Measurements from ENCODE around the gene RPL10. TPM values are rescaled to one million over a fixed set of nuclear protein-coding genes. Genes with fewer than 3 reads are reported as not detected.
A peak's percentile ranks its signal among the peaks of the same experiment; 100 is the strongest.

RPL10 gene
- total and polyA plus RNA-seq, 9 of the 15 experiments (the other 6 are each of a cell fraction or from before 2014, with no cell fraction given): 3,774 to 7,600 (median 5,014) TPM

GRCh38 chrX:154369449-154370299, 28.5 kb upstream of the RPL10 start (continued):
- TF ChIP-seq, protein P1, sequence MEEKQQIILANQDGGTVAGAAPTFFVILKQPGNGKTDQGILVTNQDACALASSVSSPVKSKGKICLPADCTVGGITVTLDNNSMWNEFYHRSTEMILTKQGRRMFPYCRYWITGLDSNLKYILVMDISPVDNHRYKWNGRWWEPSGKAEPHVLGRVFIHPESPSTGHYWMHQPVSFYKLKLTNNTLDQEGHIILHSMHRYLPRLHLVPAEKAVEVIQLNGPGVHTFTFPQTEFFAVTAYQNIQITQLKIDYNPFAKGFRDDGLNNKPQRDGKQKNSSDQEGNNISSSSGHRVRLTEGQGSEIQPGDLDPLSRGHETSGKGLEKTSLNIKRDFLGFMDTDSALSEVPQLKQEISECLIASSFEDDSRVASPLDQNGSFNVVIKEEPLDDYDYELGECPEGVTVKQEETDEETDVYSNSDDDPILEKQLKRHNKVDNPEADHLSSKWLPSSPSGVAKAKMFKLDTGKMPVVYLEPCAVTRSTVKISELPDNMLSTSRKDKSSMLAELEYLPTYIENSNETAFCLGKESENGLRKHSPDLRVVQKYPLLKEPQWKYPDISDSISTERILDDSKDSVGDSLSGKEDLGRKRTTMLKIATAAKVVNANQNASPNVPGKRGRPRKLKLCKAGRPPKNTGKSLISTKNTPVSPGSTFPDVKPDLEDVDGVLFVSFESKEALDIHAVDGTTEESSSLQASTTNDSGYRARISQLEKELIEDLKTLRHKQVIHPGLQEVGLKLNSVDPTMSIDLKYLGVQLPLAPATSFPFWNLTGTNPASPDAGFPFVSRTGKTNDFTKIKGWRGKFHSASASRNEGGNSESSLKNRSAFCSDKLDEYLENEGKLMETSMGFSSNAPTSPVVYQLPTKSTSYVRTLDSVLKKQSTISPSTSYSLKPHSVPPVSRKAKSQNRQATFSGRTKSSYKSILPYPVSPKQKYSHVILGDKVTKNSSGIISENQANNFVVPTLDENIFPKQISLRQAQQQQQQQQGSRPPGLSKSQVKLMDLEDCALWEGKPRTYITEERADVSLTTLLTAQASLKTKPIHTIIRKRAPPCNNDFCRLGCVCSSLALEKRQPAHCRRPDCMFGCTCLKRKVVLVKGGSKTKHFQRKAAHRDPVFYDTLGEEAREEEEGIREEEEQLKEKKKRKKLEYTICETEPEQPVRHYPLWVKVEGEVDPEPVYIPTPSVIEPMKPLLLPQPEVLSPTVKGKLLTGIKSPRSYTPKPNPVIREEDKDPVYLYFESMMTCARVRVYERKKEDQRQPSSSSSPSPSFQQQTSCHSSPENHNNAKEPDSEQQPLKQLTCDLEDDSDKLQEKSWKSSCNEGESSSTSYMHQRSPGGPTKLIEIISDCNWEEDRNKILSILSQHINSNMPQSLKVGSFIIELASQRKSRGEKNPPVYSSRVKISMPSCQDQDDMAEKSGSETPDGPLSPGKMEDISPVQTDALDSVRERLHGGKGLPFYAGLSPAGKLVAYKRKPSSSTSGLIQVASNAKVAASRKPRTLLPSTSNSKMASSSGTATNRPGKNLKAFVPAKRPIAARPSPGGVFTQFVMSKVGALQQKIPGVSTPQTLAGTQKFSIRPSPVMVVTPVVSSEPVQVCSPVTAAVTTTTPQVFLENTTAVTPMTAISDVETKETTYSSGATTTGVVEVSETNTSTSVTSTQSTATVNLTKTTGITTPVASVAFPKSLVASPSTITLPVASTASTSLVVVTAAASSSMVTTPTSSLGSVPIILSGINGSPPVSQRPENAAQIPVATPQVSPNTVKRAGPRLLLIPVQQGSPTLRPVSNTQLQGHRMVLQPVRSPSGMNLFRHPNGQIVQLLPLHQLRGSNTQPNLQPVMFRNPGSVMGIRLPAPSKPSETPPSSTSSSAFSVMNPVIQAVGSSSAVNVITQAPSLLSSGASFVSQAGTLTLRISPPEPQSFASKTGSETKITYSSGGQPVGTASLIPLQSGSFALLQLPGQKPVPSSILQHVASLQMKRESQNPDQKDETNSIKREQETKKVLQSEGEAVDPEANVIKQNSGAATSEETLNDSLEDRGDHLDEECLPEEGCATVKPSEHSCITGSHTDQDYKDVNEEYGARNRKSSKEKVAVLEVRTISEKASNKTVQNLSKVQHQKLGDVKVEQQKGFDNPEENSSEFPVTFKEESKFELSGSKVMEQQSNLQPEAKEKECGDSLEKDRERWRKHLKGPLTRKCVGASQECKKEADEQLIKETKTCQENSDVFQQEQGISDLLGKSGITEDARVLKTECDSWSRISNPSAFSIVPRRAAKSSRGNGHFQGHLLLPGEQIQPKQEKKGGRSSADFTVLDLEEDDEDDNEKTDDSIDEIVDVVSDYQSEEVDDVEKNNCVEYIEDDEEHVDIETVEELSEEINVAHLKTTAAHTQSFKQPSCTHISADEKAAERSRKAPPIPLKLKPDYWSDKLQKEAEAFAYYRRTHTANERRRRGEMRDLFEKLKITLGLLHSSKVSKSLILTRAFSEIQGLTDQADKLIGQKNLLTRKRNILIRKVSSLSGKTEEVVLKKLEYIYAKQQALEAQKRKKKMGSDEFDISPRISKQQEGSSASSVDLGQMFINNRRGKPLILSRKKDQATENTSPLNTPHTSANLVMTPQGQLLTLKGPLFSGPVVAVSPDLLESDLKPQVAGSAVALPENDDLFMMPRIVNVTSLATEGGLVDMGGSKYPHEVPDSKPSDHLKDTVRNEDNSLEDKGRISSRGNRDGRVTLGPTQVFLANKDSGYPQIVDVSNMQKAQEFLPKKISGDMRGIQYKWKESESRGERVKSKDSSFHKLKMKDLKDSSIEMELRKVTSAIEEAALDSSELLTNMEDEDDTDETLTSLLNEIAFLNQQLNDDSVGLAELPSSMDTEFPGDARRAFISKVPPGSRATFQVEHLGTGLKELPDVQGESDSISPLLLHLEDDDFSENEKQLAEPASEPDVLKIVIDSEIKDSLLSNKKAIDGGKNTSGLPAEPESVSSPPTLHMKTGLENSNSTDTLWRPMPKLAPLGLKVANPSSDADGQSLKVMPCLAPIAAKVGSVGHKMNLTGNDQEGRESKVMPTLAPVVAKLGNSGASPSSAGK (IDR thresholded peaks at IDR 0.05): no peak
- TF ChIP-seq UBTF (IDR thresholded peaks at IDR 0.05; ENCODE audit: borderline replicate concordance in 1 of 2, low read depth in 2 of 2, low read length in 2 of 2) (no peak), CBX2 (IDR thresholded peaks at IDR 0.05; ENCODE audit: insufficient read depth, low read length, poor library complexity, severe bottlenecking) (no peak), ZNF518B (CRISPR knock-in tag; IDR thresholded peaks at IDR 0.05) (no peak), NBN (IDR thresholded peaks at IDR 0.05; ENCODE audit: low read depth) (no peak), RBBP5 (IDR thresholded peaks at IDR 0.05; ENCODE audit: borderline replicate concordance, insufficient read depth, low read length, poor library complexity, severe bottlenecking) (no peak), EP300 (IDR thresholded peaks at IDR 0.05; ENCODE audit: low read length) (peak; percentile 71)

Measured in K562 (cell line).